ENCODE measurements around the gene RASD1. TPM values are rescaled to one million over a fixed set of nuclear protein-coding genes. Genes with fewer than 3 reads are reported as not detected.

The RASD1 gene
- total RNA-seq, 4 donors from 2014 or later = 23.5 to 83.8 (median 61.3) TPM

DNA sequence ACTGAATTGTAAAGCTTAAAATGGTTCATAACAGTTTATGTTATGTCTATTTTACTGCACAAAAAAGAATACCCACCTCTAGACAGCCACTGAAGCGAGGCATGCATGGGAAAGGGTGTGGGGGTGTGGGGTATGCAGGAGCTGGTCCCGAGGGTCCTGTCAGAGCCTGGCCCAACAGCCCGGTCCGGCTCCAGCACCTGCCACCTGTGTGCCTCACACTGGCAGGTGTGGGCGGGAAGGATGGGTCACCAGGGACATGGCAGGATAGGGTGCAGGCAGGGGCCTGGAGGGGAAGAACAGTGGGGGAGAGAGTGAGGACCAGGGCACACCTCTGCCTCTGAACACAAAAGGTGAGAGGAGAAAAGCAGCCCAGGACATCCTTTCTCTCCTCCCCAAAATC, 22.8 kb upstream of the RASD1 start:
- intact Hi-C loops (cut with DNase I; ENCODE audit: low total_unique reads) (loop anchor here (10.0 kb wide), 1 partner anchor 116 kb away; no protein-coding TSS in a partner anchor), in situ Hi-C loops (cut with MboI; ENCODE audit: low pct_ligation_motif_present in 1 of 4, low pct_unique_long_range_greater_than_20kb in 1 of 4, low sequenced_read_pairs in 3 of 4) (no loop called here)
- 67 to 82% methylated on average over 3 to 5 of the region's 5 CpGs for WGBS, 2 donors (ENCODE audit: low coverage in 1 of 2)
- Histone ChIP-seq H3K4me1 (no peaks in the 10 kb centered on the region), H3K4me3 (no peak overlapping the region), H3K36me3 (no peaks in the 10 kb centered on the region), H3K27ac (no peak overlapping the region), H3K27me3 (no peaks in the 10 kb centered on the region), H3K9me3 (no peaks in the 10 kb centered on the region)
- no peak for DNase-seq
- no peak for TF ChIP-seq POLR2A (IDR thresholded peaks at IDR 0.05)

DNA sequence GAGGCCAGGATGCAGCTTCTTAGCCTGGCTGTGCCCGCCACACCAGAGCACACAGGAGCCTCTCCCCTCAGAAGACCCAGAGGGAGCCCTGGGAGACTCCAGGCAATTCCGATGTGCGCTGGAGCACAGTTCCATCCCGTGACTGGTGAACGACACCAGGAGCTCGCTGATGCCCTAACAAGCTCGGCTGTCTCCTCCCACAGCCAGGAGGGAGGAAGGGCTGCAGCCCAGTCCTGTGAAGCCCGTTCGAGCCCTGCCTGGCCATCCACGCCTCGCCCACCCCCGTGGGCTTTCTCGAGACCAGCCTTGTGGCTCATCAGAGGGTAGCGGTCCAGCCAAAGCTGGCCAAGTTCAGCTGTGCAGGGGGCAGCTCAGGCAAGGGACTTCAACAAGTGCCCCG, 21.8 kb upstream of the RASD1 start:
- intact Hi-C loops (cut with DNase I; ENCODE audit: low total_unique reads) (loop anchor here (10.0 kb wide), 1 partner anchor 117 kb away; no protein-coding TSS in a partner anchor), in situ Hi-C loops (cut with MboI; ENCODE audit: low pct_ligation_motif_present in 1 of 4, low pct_unique_long_range_greater_than_20kb in 1 of 4, low sequenced_read_pairs in 3 of 4) (no loop called here)
- no peaks in the 10 kb centered on the region for H3K36me3 ChIP-seq
- no peak overlapping the region for H3K4me3 ChIP-seq
- no peak for DNase-seq
- H3K4me1 ChIP-seq = no peaks in the 10 kb centered on the region
- no peak for TF ChIP-seq POLR2AphosphoS5 (IDR thresholded peaks at IDR 0.05)
- TF ChIP-seq, protein P1, sequence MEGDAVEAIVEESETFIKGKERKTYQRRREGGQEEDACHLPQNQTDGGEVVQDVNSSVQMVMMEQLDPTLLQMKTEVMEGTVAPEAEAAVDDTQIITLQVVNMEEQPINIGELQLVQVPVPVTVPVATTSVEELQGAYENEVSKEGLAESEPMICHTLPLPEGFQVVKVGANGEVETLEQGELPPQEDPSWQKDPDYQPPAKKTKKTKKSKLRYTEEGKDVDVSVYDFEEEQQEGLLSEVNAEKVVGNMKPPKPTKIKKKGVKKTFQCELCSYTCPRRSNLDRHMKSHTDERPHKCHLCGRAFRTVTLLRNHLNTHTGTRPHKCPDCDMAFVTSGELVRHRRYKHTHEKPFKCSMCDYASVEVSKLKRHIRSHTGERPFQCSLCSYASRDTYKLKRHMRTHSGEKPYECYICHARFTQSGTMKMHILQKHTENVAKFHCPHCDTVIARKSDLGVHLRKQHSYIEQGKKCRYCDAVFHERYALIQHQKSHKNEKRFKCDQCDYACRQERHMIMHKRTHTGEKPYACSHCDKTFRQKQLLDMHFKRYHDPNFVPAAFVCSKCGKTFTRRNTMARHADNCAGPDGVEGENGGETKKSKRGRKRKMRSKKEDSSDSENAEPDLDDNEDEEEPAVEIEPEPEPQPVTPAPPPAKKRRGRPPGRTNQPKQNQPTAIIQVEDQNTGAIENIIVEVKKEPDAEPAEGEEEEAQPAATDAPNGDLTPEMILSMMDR (IDR thresholded peaks at IDR 0.05) = no peak
- TF ChIP-seq EP300 (IDR thresholded peaks at IDR 0.05; ENCODE audit: low read depth) = no peak
- TF ChIP-seq POLR2A (IDR thresholded peaks at IDR 0.05) = no peak
- H3K27ac ChIP-seq = no peak overlapping the region
- no peaks in the 10 kb centered on the region for H3K9me3 ChIP-seq
- 86% methylated on average over 15 of the region's 15 CpGs; no CpG with 5 or more reads in 1 of the 2 donors for WGBS, 2 donors (ENCODE audit: low coverage in 1 of 2)
- no peaks in the 10 kb centered on the region for H3K27me3 ChIP-seq

DNA sequence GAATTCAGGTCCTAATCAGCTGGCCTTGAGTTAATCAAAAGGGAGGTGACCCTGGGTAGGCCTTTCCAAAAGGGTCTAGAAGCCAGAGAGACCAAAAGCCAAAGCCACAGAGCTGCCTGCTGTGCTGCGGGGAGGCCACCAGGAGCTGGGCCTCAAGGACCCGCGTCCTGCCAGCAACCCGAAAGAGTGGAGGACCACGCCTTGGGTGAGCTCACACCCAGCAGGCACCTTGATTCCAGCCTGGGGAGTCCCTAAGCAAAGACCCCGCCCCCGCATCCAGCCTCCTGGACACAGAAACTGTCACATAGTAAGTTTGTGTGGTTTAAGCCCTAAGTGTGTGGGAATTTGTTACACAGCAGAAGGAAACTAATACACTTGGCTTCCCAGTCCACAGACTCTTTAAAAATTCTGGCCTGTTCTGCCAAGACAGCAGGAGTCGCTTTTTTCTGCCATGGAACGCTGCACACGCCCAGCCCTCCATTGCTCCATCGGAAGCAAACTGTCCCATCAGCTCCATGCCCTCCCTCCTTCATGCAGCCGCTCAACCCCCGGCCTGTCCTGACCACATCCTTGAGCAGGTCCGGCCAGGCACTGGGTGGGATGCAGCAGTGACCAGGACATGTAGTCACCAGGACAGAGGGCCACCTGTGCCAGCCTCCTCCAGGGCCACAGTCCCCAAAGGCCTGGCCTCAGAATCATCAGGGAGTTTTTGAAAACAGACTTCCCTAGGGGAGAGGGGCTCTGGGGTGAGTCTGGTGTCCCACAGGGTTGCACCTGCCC, 20.9 kb upstream of the RASD1 start:
- no peak for DNase-seq
- no peaks in the 10 kb centered on the region for H3K36me3 ChIP-seq
- no peaks in the 10 kb centered on the region for H3K27me3 ChIP-seq
- H3K27ac ChIP-seq = no peak overlapping the region
- in situ Hi-C loops (cut with MboI; ENCODE audit: low pct_ligation_motif_present in 1 of 4, low pct_unique_long_range_greater_than_20kb in 1 of 4, low sequenced_read_pairs in 3 of 4) (no loop called here), intact Hi-C loops (cut with DNase I; ENCODE audit: low total_unique reads) (loop anchor here (10.0 kb wide), 1 partner anchor 118 kb away; no protein-coding TSS in a partner anchor)
- no peak overlapping the region for H3K4me3 ChIP-seq
- H3K4me1 ChIP-seq = no peaks in the 10 kb centered on the region
- TF ChIP-seq, protein P1 (IDR thresholded peaks at IDR 0.05) = no peak
- TF ChIP-seq EP300 (IDR thresholded peaks at IDR 0.05; ENCODE audit: low read depth) (no peak), POLR2A (IDR thresholded peaks at IDR 0.05) (no peak), POLR2AphosphoS5 (IDR thresholded peaks at IDR 0.05) (no peak)
- WGBS, 2 donors (ENCODE audit: low coverage in 1 of 2) = 90% methylated on average over 14 of the region's 14 CpGs; no CpG with 5 or more reads in 1 of the 2 donors
- H3K9me3 ChIP-seq = no peaks in the 10 kb centered on the region

DNA sequence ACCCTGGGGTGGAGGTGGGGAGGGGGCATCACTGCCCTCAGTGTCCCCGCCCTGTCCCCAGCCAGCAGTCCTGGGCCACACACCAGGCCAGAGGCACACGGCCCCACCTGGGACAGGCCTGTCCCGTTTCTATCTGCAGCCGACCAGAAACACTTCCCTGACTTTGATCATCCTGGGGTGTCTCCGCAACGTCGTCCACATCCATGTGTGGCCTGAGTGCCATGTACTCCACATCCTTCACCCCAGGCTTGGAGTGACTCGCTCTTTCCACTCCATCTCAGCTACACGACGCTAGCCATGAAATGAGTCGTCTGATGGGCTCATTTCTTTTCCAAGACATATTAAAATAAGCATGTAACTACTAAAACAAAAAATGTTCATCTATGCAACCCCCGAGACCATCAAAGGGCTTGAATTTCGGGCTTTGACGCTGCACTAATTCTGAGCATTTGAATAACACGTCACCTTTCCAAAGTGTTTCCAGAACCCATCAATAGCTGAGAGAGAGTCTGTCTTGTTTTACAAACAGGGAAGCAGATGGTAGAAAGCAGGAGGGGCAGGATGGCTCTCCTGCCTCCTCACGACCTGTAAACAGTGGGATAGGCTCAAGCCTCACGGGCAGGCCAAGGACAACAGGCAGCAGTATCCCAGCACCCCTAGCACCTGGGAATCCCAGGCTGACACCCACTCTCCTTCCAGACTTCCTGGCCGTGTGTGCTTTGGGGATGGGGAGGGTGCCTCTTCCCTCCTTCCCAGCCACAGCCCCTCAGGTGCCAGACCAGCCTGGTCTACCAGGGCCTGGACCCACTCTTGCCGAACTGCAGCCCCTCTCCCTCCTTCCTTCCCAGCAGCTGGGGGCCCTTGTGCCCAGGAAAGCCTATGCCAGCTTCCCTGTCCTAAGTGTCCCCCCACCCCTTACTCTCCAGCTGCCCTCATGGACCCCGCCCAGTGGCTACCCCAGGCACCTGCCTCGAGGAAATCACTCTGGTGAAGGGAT, 20.0 kb upstream of the RASD1 start:
- H3K27ac ChIP-seq = no peak overlapping the region
- intact Hi-C loops (cut with DNase I; ENCODE audit: low total_unique reads) (loop anchor here (10.0 kb wide), 1 partner anchor 119 kb away; no protein-coding TSS in a partner anchor), in situ Hi-C loops (cut with MboI; ENCODE audit: low pct_ligation_motif_present in 1 of 4, low pct_unique_long_range_greater_than_20kb in 1 of 4, low sequenced_read_pairs in 3 of 4) (no loop called here)
- no peaks in the 10 kb centered on the region for H3K9me3 ChIP-seq
- DNase-seq = no peak
- no peaks in the 10 kb centered on the region for H3K4me1 ChIP-seq
- 78 to 100% methylated on average over 2 to 21 of the region's 21 CpGs for WGBS, 2 donors (ENCODE audit: low coverage in 1 of 2)
- TF ChIP-seq, protein P1 (IDR thresholded peaks at IDR 0.05) = no peak
- H3K27me3 ChIP-seq = no peaks in the 10 kb centered on the region
- H3K4me3 ChIP-seq = no peak overlapping the region
- no peaks in the 10 kb centered on the region for H3K36me3 ChIP-seq

Data from transverse colon (tissue), 4 donors.